Activated T-cell treated with anti-CD3 and anti-CD28 coated beads, Interleukin-2, amount 50 U/mL, for 72 hours (primary cell): ENCODE measurements around the gene HOXB9. TPM values are rescaled to one million over a fixed set of nuclear protein-coding genes. Genes with fewer than 3 reads are reported as not detected.

Experiments used
- ATAC-seq, 2 donors: fragments of 150-1000 bp; cut with Tn5 transposase; replicated peaks in 1 of 2; 2 replicates each; pipeline ENCODE4 v1.10.0; 2021; ENCODE audit warnings: moderate library complexity in 2 of 2, mild to moderate bottlenecking in 1 of 2
- DNase-seq, 2 donors: peaks; one replicate each; pipeline ENCODE4 v3.0.0; 2021 to 2022; ENCODE audit warnings: mixed read lengths in 1 of 2
- H3K27ac Mint-ChIP-seq: one replicate; pipeline ENCODE4 v1.8.0; 2022; ENCODE audit warnings: mild to moderate bottlenecking, moderate library complexity, mixed read lengths
- H3K27me3 Mint-ChIP-seq: one replicate; pipeline ENCODE4 v1.8.0; 2022; ENCODE audit warnings: low read depth, mixed read lengths
- H3K36me3 Mint-ChIP-seq, 2 donors: one replicate each; pipeline ENCODE4 v1.8.0; 2022; ENCODE audit warnings: mixed read lengths in 2 of 2, mild to moderate bottlenecking in 1 of 2; ENCODE audit not compliant: insufficient read depth in 2 of 2
- H3K4me1 Mint-ChIP-seq: one replicate; pipeline ENCODE4 v1.8.0; 2022; ENCODE audit warnings: low read depth, mixed read lengths
- H3K4me3 Mint-ChIP-seq, 2 donors: one replicate each; pipeline ENCODE4 v1.8.0; 2022; ENCODE audit warnings: mild to moderate bottlenecking in 2 of 2, mixed read lengths in 2 of 2, moderate library complexity in 2 of 2
- H3K9me3 Mint-ChIP-seq, 2 donors: one replicate each; pipeline ENCODE4 v1.8.0; 2022; ENCODE audit warnings: mixed read lengths in 2 of 2
- total RNA-seq, 2 donors: library from RNA; stranded (reverse); gene quantifications; one replicate each; pipeline ENCODE4 v1.2.3, GENCODE V29; 2022

The HOXB9 gene
- total RNA-seq, 2 donors from 2014 or later = 15.0 to 23.0 TPM

GRCh38 chr17:48624544-48625494 is 1.3 kb downstream of the HOXB9 start:
- no peaks in the 10 kb centered on the region for H3K9me3 Mint-ChIP-seq
- peak overlapping the region; percentile 95 to 97 for H3K4me3 Mint-ChIP-seq
- H3K4me1 Mint-ChIP-seq = peaks cover 6% of the 10 kb centered on the region
- DNase-seq (peak; percentile 50 to 59), ATAC-seq (peak; percentile 33 to 42)
- H3K27me3 Mint-ChIP-seq = peaks cover 95% of the 10 kb centered on the region
- H3K36me3 Mint-ChIP-seq = peaks cover 3 to 6% of the 10 kb centered on the region in 2 donors
- H3K27ac Mint-ChIP-seq = no peak overlapping the region

- H3K27me3 Mint-ChIP-seq = peaks cover 95% of the 10 kb centered on the region
- no peaks in the 10 kb centered on the region for H3K9me3 Mint-ChIP-seq
- no peak overlapping the region for H3K27ac Mint-ChIP-seq
- H3K36me3 Mint-ChIP-seq = peaks cover 3 to 6% of the 10 kb centered on the region in 2 donors
- peaks cover 6% of the 10 kb centered on the region for H3K4me1 Mint-ChIP-seq
- DNase-seq = no peak
- ATAC-seq = no peak
- H3K4me3 Mint-ChIP-seq = peak overlapping the region; percentile 51 to 97
Observed at GRCh38 chr17:48624118-48624517, 2.0 kb downstream of the HOXB9 start.

GRCh38 chr17:48623583-48623982 is 2.6 kb downstream of the HOXB9 start:
- no peak for DNase-seq
- Mint-ChIP-seq H3K4me3 (no peak overlapping the region), H3K27ac (no peak overlapping the region), H3K4me1 (peaks cover 6% of the 10 kb centered on the region), H3K27me3 (peaks cover 95% of the 10 kb centered on the region), H3K9me3 (no peaks in the 10 kb centered on the region), H3K36me3 (peaks cover 3 to 6% of the 10 kb centered on the region in 2 donors)
- ATAC-seq = no peak

- no peak overlapping the region for H3K4me3 Mint-ChIP-seq
- DNase-seq (no peak), ATAC-seq (no peak)
- no peaks in the 10 kb centered on the region for H3K9me3 Mint-ChIP-seq
- no peak overlapping the region for H3K27ac Mint-ChIP-seq
- H3K27me3 Mint-ChIP-seq = peaks cover 95% of the 10 kb centered on the region
- H3K4me1 Mint-ChIP-seq = peaks cover 6% of the 10 kb centered on the region
- H3K36me3 Mint-ChIP-seq = peaks cover 3 to 6% of the 10 kb centered on the region in 2 donors
Observed at GRCh38 chr17:48622857-48623256, 3.3 kb downstream of the HOXB9 start.

GRCh38 chr17:48621410-48622392 is 4.5 kb downstream of the HOXB9 start:
- Mint-ChIP-seq H3K9me3 (no peaks in the 10 kb centered on the region), H3K4me1 (peaks cover 10% of the 10 kb centered on the region), H3K27me3 (peaks cover 95% of the 10 kb centered on the region), H3K27ac (no peak overlapping the region), H3K36me3 (peaks cover 3 to 4% of the 10 kb centered on the region in 2 donors), H3K4me3 (no peak overlapping the region)
- ATAC-seq (no peak), DNase-seq (no peak)

- peaks cover 93% of the 10 kb centered on the region for H3K27me3 Mint-ChIP-seq
- ATAC-seq (no peak), DNase-seq (no peak)
- peaks cover 8% of the 10 kb centered on the region for H3K4me1 Mint-ChIP-seq
- no peak overlapping the region for H3K4me3 Mint-ChIP-seq
- H3K9me3 Mint-ChIP-seq = no peaks in the 10 kb centered on the region
- peaks cover under 1% of the 10 kb centered on the region in 2 donors for H3K36me3 Mint-ChIP-seq
- no peak overlapping the region for H3K27ac Mint-ChIP-seq
Observed at GRCh38 chr17:48620461-48621139, 5.6 kb downstream of the HOXB9 start.

- H3K9me3 Mint-ChIP-seq = no peaks in the 10 kb centered on the region
- H3K27ac Mint-ChIP-seq = peak overlapping the region; percentile 55
- no peak for DNase-seq
- peaks cover 97% of the 10 kb centered on the region for H3K27me3 Mint-ChIP-seq
- H3K36me3 Mint-ChIP-seq = no peaks in the 10 kb centered on the region
- peaks cover 14% of the 10 kb centered on the region for H3K4me1 Mint-ChIP-seq
- no peak for ATAC-seq
- peak overlapping the region; percentile 46 to 48 for H3K4me3 Mint-ChIP-seq
Observed at GRCh38 chr17:48619826-48620449, 6.2 kb downstream of the HOXB9 start.

- peak overlapping the region; percentile 67 to 75 for H3K4me3 Mint-ChIP-seq
- H3K4me1 Mint-ChIP-seq = peaks cover 30% of the 10 kb centered on the region
- no peaks in the 10 kb centered on the region for H3K36me3 Mint-ChIP-seq
- DNase-seq (peak; percentile 80 to 87), ATAC-seq (peak; percentile 63 to 72)
- peak overlapping the region; percentile 22 for H3K27ac Mint-ChIP-seq
- H3K9me3 Mint-ChIP-seq = no peaks in the 10 kb centered on the region
- peaks cover 99% of the 10 kb centered on the region for H3K27me3 Mint-ChIP-seq
Observed at GRCh38 chr17:48618256-48618896, 7.8 kb downstream of the HOXB9 start.

- ATAC-seq (no peak), DNase-seq (no peak)
- Mint-ChIP-seq H3K4me1 (peaks cover 34% of the 10 kb centered on the region), H3K4me3 (peak overlapping the region; percentile 25 to 75), H3K9me3 (no peaks in the 10 kb centered on the region), H3K27ac (no peak overlapping the region), H3K27me3 (peaks cover 99% of the 10 kb centered on the region), H3K36me3 (no peaks in the 10 kb centered on the region)
Observed at GRCh38 chr17:48617471-48618255, 8.5 kb downstream of the HOXB9 start.

- ATAC-seq = no peak
- Mint-ChIP-seq H3K27ac (peak overlapping the region; percentile 31), H3K9me3 (no peaks in the 10 kb centered on the region), H3K4me3 (peak overlapping the region; percentile 4 to 25), H3K36me3 (no peaks in the 10 kb centered on the region), H3K4me1 (peaks cover 40% of the 10 kb centered on the region), H3K27me3 (peaks cover 99% of the 10 kb centered on the region)
- DNase-seq = no peak
Observed at GRCh38 chr17:48616717-48617470, 9.3 kb downstream of the HOXB9 start.
